Ammon's horn (tissue), 1 donor: Measurements from ENCODE around the gene SLC25A29.
"Not testable (repeated sequence)": the region's sequence is repeated elsewhere in the genome, so short reads cannot be mapped to it uniquely, and the experiment has no call there.

Source experiments
- DNase-seq: peaks from one replicate; pipeline ENCODE4 v3.0.0-alpha.2; 2016; ENCODE audit warnings: low spot score

SLC25A29 gene

GRCh38 chr14:100312110-100312876, 6.0 kb upstream of the SLC25A29 start:
- DNase-seq = not testable (repeated sequence)

GRCh38 chr14:100309028-100309737, 2.9 kb upstream of the SLC25A29 start:
- no peak for DNase-seq

GRCh38 chr14:100308427-100308792, 2.2 kb upstream of the SLC25A29 start:
- DNase-seq = not testable (repeated sequence)

GRCh38 chr14:100307766-100308426, 1.7 kb upstream of the SLC25A29 start:
- DNase-seq = no peak

GRCh38 chr14:100306998-100307765, 938 bp upstream of the SLC25A29 start:
- DNase-seq = no peak

- no peak for DNase-seq
These were observed 732 bp downstream of the SLC25A29 start for GRCh38 chr14:100305324-100306100.

GRCh38 chr14:100304825-100305323, 1.4 kb downstream of the SLC25A29 start:
- DNase-seq = peak; percentile 79

- no peak for DNase-seq
These were observed 2.3 kb downstream of the SLC25A29 start for GRCh38 chr14:100303925-100304324.

GRCh38 chr14:100303179-100303578, 3.1 kb downstream of the SLC25A29 start:
- DNase-seq = no peak

GRCh38 chr14:100302616-100303015, 3.6 kb downstream of the SLC25A29 start:
- no peak for DNase-seq

GRCh38 chr14:100299238-100299560, 7.0 kb downstream of the SLC25A29 start:
- no peak for DNase-seq

GRCh38 chr14:100298551-100299237, 7.5 kb downstream of the SLC25A29 start:
- no peak for DNase-seq

- DNase-seq = peak; percentile 90
These were observed 8.6 kb downstream of the SLC25A29 start for GRCh38 chr14:100297320-100298300.

- not testable (repeated sequence) for DNase-seq
These were observed 9.5 kb downstream of the SLC25A29 start for GRCh38 chr14:100296729-100297128.

GRCh38 chr14:100296106-100296651, 10.1 kb downstream of the SLC25A29 start:
- no peak for DNase-seq

- no peak for DNase-seq
These were observed 10.7 kb downstream of the SLC25A29 start for GRCh38 chr14:100295376-100296105.

- DNase-seq = no peak
These were observed 11.3 kb downstream of the SLC25A29 start for GRCh38 chr14:100294963-100295330.

GRCh38 chr14:100294213-100294962, 11.9 kb downstream of the SLC25A29 start:
- no peak for DNase-seq
